ENCODE data around the gene SSBP3. TPM values are rescaled to one million over a fixed set of nuclear protein-coding genes. Genes with fewer than 3 reads are reported as not detected.

The SSBP3 gene
- total RNA-seq, 1 donor from 2014 or later: 70.7 TPM

DNA sequence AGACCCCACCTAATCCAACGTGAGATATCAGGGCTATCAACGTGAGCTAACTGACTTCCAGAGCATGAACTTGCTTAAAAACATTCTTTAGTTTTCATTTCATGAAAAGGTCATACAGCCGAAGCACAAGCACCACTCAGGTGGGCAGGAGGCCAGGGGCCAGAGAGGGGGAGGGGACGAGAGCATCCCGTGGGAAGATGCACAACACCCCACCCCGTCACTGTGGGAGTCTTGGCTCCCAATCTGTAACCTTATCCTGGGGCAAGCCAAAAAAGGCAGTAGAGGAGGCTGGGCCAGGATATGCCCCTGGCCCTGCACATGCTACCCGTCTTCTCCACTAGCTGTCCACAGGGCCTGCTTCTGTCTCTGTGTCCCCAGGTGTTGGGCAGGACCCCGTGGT lies 31.4 kb downstream of the SSBP3 start:
- H3K4me1 ChIP-seq: peaks cover 89% of the 10 kb centered on the region

DNA sequence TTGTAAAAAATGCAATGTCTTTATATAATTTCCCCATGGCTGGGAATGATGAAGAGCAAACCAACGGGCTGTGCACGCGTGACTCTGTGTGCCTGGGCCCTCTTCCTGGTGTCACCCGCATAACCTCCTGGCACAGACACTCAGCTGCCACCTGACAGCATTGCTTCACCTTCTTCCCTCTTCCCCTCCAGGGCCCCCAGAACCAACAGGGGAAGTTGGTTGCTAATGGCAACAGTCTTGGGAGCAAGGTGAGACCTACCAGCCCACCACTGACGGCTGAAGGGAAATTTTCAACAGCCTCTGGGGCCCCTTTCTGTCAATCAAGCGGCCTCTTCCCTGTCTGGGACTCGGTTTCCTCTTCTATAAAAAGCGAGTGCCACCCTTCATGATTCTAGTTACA lies 33.2 kb downstream of the SSBP3 start:
- Histone ChIP-seq H3K27me3 (no peaks in the 10 kb centered on the region), H3K4me1 (peaks cover 71% of the 10 kb centered on the region), H3K27ac (no peak overlapping the region), H3K4me3 (no peak overlapping the region), H3K9me3 (no peaks in the 10 kb centered on the region), H3K36me3 (no peaks in the 10 kb centered on the region)
- no peak for DNase-seq (ENCODE audit: extremely low spot score in 2 of 2)
- TF ChIP-seq POLR2AphosphoS5 (IDR thresholded peaks at IDR 0.05; ENCODE audit: insufficient read depth in 1 of 2, low read depth in 1 of 2) (no peak), POLR2A (IDR thresholded peaks at IDR 0.05) (no peak)
- TF ChIP-seq, protein P1, sequence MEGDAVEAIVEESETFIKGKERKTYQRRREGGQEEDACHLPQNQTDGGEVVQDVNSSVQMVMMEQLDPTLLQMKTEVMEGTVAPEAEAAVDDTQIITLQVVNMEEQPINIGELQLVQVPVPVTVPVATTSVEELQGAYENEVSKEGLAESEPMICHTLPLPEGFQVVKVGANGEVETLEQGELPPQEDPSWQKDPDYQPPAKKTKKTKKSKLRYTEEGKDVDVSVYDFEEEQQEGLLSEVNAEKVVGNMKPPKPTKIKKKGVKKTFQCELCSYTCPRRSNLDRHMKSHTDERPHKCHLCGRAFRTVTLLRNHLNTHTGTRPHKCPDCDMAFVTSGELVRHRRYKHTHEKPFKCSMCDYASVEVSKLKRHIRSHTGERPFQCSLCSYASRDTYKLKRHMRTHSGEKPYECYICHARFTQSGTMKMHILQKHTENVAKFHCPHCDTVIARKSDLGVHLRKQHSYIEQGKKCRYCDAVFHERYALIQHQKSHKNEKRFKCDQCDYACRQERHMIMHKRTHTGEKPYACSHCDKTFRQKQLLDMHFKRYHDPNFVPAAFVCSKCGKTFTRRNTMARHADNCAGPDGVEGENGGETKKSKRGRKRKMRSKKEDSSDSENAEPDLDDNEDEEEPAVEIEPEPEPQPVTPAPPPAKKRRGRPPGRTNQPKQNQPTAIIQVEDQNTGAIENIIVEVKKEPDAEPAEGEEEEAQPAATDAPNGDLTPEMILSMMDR (IDR thresholded peaks at IDR 0.05): no peak
- intact Hi-C loops (cut with DNase I): no loop called here

More for the DNA sequence above, 31.4 kb downstream of the SSBP3 start:
- no peaks in the 10 kb centered on the region for H3K9me3 ChIP-seq
- H3K4me3 ChIP-seq: no peak overlapping the region
- intact Hi-C loops (cut with DNase I): no loop called here
- H3K36me3 ChIP-seq: no peaks in the 10 kb centered on the region
- H3K27ac ChIP-seq: no peak overlapping the region
- DNase-seq (ENCODE audit: extremely low spot score in 2 of 2): no peak
- TF ChIP-seq, protein P1 (IDR thresholded peaks at IDR 0.05): no peak
- TF ChIP-seq POLR2A (IDR thresholded peaks at IDR 0.05): no peak
- TF ChIP-seq POLR2AphosphoS5 (IDR thresholded peaks at IDR 0.05; ENCODE audit: insufficient read depth in 1 of 2, low read depth in 1 of 2): no peak
- no peaks in the 10 kb centered on the region for H3K27me3 ChIP-seq

DNA sequence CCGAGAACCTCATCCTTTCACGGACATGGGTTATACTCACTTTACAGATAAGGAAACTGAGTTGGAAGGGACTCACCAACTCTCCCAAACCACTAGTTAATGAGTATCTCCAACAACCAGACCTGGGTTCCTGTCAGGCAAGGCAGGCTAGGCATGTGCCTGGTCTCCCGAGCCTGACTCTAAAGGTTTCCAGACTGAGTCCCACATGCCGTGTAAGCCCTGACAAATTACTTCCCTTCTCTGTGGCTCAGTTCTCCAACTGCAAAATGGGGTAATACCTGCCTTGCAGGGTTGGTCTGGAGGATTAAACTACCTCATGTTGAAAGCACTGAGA lies 34.3 kb downstream of the SSBP3 start:
- no peak for DNase-seq (ENCODE audit: extremely low spot score in 2 of 2)
- H3K4me1 ChIP-seq: peaks cover 64% of the 10 kb centered on the region
- no peak overlapping the region for H3K27ac ChIP-seq
- TF ChIP-seq POLR2A (IDR thresholded peaks at IDR 0.05) (no peak), POLR2AphosphoS5 (IDR thresholded peaks at IDR 0.05; ENCODE audit: insufficient read depth in 1 of 2, low read depth in 1 of 2) (no peak)
- TF ChIP-seq, protein P1 (IDR thresholded peaks at IDR 0.05): no peak
- H3K9me3 ChIP-seq: no peaks in the 10 kb centered on the region
- intact Hi-C loops (cut with DNase I): no loop called here
- H3K36me3 ChIP-seq: no peaks in the 10 kb centered on the region
- no peaks in the 10 kb centered on the region for H3K27me3 ChIP-seq
- no peak overlapping the region for H3K4me3 ChIP-seq

DNA sequence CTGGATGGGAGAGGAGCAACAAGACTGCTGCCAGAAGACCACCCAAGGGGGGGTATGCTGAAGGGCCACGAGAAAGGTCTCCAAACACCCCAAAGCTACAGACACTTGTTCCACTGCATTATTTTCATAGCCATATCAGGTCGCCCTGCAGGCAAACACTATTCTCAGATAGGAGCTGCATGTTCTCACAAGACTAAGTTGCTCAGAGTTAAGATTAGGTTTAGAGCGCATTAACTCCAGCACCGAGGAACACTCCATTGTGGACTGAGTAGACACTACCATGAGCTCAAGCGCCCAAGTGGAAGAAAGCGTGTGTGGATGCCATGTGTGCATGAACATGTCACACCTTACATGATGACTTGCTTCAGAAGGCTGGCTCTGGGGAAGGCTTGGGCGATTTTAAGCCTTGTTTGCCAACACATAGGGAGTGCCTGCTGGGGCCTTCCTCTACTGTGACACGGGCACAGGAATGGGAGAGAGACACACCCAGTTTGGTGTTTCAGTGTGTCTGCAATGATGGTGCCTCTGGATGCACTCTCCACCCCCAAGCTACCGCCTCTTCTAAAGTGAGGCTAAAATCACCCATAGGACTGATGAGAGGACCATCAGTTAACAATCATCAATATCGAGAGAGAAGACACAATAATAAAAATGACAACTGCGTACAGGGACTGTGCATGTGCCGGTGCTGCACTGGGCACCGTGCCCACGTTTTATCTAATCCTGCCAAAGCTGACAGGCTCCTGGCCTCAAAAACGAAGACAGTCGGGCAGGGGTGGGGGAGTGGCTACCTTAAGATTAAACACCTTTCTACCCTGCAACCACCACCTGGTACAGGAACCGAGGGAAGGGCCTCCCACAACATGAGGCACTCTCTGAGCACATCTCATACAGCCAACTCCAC lies 34.9 kb downstream of the SSBP3 start:
- intact Hi-C loops (cut with DNase I): no loop called here
- Histone ChIP-seq H3K4me1 (peaks cover 57% of the 10 kb centered on the region), H3K27ac (no peak overlapping the region)

More for the DNA sequence above, 34.9 kb downstream of the SSBP3 start:
- H3K9me3 ChIP-seq: no peaks in the 10 kb centered on the region
- H3K4me3 ChIP-seq: no peak overlapping the region
- no peaks in the 10 kb centered on the region for H3K27me3 ChIP-seq
- TF ChIP-seq, protein P1 (IDR thresholded peaks at IDR 0.05): no peak
- TF ChIP-seq POLR2A (IDR thresholded peaks at IDR 0.05): no peak
- no peak for TF ChIP-seq POLR2AphosphoS5 (IDR thresholded peaks at IDR 0.05; ENCODE audit: insufficient read depth in 1 of 2, low read depth in 1 of 2)
- DNase-seq (ENCODE audit: extremely low spot score in 2 of 2): no peak
- no peaks in the 10 kb centered on the region for H3K36me3 ChIP-seq
